CD4-positive, alpha-beta T cell treated with Interleukin-15 for 1 hour (primary cell): Measurements from ENCODE around the gene NT5C2.
"Not testable (repeated sequence)": the region's sequence is repeated elsewhere in the genome, so short reads cannot be mapped to it uniquely, and the experiment has no call there.

ENCODE experiments used
- DNase-seq: peaks from one replicate; pipeline ENCODE4 v3.0.0-alpha.2; 2020

NT5C2 gene

DNA sequence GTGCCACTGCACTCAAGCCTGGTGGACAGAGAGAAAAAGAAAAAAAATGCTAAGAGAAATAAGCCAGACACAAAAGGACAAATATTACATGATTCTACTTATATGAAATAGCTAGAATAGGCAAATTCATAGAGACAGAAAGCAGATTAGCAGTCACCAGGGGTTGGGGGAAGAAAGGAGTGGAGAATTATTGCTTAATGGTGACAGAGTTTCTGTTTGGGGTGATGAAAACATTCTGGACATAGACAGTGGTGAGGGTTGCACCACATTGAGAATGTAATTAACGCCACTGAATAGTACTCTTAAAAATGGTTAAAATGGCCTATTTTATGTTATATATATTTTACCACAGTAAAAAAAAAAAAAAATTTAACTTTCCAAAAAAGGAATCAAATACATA lies 6.4 kb upstream of the NT5C2 start:
- DNase-seq: no peak

DNA sequence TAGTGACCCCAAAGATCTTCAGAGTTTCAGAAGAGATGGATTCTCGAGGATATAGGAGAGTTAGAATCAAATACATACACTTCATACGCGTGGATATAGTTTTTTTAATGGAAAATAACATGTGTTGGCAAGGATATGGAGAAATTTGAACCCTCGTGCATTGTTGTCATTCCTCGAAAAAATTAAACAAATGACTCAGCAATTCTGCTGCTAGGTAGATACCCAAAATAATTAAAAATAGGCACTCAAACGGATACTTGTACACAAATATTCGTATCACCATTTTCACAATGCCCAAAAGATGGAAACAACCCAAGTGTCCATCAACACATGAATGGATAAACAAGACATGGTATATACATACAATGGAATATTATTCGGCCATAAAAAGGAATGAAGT lies 5.6 kb upstream of the NT5C2 start:
- DNase-seq: no peak

DNA sequence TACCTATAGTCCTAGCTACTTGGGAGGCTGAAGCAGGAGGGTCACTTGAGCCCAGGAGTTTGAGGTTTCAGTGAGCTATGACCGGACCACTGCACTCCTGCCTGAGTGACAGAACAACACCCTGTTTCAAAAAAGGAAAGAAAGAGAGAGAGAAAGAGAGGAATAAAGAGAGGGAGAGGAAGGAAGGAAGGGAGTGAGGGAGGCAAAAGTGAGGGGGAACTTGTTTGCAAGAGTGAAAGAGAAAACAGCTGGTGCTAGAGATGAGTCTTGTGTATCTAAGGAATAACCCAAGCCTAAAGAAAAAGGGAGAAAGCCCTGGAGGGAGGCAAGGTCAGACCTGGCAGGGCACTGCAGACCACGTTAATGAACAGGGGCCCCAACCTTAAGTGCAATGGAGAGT lies 4.8 kb upstream of the NT5C2 start:
- no peak for DNase-seq

DNA sequence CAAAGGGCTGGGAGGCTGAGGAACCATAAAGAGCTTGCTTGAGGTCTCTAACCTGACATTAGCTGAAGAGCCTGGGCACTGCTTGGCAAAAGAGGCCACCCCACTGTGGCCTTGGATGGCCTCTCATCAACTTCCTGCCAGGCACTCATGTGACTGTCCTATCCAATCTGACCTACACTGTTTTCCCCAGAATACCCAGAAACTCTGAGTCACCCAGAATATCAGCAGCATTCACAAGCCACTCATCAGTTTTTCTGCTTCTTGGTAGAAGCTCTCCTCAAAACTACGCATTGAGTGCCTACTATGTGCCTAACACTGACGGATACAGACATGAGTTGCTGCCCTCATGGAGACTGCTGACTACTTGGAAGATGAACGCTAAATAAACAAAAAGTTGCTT lies 4.1 kb upstream of the NT5C2 start:
- DNase-seq: peak; percentile 58

DNA sequence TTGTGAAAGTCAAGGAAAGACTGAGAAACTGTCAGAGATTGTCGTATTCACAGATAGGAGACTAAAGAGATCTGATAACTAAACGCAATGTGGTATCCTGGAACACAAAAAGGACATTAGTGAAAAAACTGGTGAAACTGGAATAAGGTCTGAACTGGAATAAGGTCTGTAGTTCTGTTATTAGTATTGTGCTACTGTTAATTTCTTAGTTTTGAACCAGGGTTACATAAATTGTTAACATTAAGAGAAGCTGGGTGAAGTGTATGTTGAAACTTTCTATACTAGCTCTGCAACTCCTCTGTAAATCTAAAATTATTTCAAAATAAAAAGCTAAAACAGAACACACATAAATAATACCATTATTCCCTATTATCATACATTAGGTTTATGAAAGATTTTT lies 3.4 kb upstream of the NT5C2 start:
- no peak for DNase-seq

DNA sequence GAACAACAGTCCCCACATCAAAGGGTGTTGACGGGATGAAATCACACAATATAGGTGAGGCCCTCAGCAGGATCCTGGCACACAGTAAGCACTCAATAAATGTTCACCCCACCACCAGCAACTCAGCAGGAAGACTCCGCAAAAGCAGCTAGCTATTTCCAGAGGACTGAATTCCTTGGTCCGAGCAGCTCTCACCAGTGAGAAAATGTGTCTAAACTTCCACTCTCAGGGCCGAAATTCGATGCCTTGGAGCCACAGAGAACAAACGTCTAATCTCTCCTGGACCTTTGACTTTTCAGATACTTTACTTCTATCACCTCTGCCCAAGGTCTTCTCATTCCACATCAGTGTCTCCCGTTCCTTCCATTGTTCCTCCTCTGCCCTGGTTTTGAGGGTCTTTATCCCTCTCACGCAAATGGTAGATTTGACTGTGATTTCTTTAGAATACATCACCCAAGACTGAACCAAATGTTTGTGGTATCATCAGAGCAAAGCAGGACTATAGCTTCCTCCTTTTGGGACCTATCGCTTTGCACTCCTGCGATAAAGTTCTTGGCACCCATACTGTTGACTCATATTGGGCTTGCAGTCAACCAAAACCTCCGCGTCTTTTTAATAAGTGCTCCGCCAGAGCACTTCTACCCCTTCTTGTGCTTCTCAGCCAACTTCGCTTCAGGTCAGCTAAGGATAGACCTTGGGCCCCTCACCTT lies 903 bp upstream of the NT5C2 start:
- no peak for DNase-seq

DNA sequence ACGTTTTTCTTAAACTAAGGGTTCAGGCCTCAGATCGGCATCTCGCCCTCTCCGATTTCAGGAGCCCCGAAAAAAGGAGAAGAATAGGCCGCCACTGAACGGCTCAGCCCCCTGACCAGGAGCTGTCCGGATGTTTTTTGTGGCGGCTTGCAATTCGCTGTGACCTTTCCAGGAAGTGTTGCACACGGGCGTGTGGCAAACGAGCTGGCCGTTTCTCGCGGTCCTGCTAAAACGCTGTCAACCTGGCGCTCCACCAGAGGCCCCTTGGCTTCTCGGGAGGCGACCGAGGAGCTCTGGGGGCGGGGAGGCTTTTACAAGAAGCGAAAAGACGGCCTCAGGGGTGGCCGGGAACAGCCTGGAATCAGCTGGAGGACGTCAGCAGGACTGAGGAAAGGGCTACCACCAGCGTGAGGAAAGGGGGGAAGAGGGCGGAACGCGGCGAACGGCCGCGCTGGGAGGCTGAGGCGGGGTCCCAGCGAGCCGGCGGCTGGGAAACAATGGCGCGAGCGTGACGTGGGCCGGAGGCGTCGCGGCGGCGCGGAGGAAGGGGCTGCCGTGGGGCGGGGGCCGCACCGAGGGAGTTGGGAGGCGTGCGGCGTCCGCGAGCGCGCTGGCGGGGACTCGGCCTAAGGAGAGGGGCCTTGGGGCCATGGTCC lies 493 bp downstream of the NT5C2 start:
- peak; percentile 71 for DNase-seq

DNA sequence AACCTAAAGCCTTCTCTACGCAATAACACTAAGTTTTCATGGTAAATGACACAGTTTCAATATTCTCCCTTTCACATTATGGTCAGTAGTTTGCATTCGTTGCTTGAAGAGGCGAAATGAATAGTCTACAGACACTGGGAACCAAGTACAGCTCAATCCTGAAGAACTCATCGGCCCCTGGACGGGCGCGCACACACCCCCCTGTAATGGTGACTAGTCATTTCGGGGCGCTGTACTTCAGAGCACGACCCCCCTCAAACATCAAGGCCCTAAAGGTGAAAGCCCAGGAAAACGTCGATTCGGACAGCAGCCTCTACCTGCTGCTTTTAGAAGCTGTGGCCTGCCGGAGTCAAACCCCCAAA lies 1.0 kb downstream of the NT5C2 start:
- DNase-seq: no peak

DNA sequence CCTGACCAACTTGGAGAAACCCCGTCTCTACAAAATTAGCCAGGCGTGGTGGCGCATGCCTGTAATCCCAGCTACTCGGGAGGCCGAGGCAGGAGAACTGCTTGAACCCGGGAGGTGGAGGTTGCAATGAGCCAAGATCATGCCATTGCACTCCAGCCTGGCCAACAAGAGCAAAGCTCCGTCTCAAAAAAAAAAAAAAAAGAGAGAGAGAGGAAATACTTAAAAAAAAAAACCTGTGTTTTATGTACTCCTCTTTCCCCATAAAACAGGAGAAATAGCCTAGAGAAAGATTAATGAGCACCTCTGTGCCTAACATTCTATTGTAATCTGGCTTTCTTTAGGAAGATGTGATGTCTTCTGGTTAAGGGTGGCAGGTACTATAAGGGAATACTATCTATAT lies 1.9 kb downstream of the NT5C2 start:
- not testable (repeated sequence) for DNase-seq

DNA sequence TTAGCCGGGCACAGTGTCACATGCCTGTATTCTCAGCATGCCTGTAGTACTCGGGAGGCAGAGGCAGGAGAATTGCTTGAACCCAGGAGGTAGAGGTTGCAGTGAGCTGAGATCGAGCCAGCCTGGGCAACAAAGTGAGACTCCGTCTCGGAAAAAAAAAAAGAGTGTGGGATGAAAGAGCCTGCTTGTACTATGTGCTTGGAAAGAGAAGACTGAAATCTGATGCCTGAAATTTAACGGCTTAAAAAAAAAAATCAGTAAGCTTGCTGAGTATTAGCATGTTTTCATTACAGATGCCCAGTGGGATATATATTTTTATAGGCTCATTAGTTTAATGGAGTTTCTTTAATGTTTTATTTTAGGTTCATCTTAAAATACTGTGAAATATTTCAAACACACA lies 4.2 kb downstream of the NT5C2 start:
- no peak for DNase-seq

DNA sequence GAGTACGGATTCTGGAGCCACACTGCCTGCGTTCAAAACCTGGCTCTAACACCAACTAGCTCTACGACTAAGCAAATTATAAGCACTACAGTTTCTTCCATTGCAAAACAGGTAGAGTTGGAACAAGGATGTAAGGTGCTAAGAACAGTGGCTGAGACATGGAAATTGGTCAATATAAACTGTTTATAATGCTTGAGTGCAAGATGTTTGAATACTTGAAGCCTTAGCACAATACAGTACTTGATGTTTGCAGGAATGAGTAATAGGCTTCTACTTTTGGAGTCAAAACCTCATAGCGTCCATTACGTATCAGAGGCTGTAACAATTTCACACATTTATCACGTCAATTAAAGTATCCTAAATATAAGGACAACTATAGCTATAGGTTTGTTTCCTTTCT lies 6.9 kb downstream of the NT5C2 start:
- DNase-seq: no peak

DNA sequence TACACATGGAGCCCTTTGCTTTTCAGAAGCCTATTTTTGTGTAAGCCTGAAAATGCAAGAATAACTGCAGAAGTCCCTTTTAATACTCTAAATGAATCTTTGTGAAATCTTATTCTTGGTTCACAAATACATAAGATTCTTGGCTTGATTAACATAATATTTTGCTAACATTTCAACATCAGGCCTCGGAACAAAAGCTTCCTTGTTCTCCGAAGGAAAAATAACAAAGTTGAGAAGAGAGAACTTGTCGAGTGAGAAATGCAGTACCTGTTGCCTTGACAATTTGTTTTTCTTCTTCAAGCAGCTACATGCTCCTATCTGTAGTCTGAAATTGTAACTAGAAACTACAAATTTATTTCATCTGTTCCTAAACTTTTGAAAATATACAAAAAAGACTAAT lies 8.5 kb downstream of the NT5C2 start:
- no peak for DNase-seq

DNA sequence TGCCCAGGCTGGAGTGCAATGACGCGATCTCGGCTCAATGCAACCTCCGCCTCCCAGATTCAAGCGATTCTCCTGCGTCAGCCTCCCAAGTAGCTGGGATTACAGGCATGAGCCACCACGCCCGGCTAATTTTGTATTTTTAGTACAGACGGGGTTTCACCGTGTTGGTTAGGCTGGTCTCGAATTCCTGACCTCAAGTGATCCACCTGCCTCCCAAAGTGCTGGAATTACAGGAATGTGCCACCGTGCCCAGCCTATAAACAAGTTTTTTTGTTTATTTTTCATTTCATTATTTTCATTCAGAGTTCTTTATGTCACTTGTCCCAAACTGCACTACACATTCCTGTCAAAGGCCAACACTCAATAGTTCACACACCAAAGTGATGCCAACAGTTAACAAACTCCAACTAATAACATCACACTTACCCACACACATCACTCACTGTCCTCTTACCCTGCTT lies 9.1 kb downstream of the NT5C2 start:
- not testable (repeated sequence) for DNase-seq

DNA sequence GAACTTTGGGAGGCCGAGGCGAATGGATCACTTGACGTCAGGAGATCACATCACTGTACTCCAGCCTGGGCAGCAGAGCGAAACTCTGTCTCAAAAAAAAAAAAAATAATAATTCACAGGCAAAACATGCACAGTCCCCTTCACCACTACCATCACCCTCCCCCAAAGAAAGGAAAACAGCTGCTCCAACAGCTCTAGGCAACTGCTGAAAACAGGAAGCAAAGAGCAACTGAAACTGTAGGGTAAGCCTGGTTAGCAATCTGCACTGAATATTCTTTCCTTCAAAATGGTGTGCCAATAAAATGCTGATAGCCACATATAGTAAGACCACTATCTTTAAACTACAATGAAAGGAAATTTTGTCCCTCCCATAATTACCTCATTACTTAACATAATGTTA lies 11.8 kb downstream of the NT5C2 start:
- DNase-seq: peak; percentile 44

DNA sequence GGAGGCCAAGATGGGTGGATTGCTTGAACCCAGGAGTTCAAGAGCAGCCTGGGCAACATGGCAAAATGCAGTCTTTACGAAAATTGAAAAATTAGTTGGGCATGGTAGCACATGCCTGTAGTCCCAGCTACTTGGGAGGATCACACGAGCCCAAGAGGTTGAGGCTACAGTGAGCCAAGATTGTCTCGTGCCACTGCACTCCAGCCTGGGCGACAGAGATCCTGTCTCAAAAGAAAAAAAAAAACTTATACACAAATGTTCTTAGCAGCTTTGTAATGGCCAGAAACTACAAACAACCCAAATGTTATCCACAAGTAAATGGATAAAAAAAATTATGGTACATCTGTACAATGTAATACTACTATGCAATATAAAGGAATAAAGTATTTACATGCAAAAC lies 12.6 kb downstream of the NT5C2 start:
- DNase-seq: no peak

DNA sequence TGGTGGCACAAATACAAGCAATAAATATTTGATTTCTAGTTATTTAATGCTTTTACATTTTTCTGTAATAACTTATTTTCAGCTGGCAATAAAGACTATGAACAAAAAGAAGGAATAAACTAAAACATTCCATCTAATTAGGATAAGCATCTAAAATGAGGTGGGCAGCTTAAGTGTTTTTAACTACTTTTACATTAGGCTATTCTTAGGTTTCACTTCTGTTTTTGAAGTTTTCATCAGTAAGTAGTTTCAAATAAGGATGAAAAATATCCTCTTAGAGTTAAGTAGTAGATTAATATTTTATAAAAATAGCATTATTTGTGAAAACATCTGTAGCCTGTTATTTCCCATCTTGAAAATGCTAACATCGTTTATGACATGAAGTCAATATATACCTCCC lies 15.9 kb downstream of the NT5C2 start:
- no peak for DNase-seq

DNA sequence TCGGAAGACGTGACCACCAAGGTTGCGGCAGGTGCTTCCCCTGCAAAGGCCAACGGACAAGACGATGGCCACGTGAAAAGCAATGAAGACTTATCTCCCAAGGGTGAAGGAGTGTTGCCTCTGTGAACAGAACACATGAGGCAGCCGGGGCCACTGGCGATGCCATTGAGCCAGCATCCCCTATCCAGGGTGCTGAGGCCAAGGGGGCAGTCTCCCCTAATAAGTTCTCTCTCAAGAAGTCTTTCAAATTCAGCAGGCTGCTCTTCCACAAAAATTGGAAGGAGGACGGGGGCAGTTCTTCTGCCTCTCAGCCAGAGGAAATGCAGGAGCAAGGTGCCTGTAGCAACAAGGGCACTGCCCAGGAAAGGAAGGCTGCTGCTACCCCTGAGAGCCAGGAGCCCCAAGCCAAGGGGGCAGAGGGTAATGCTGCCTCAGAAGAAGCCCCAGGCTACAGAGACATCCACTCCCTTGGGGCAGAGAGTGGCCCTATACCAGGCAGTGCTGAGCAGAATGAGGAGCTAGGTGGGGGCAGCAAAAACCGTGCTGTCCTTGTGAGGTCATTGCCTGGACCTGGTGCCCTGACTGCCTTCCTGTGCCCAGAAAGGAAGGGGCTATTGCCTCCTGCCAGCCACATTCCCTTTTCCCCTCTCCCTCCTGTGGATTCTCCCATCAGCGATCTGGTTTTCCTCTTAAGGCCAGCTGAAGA lies 17.3 kb downstream of the NT5C2 start:
- DNase-seq: no peak

DNA sequence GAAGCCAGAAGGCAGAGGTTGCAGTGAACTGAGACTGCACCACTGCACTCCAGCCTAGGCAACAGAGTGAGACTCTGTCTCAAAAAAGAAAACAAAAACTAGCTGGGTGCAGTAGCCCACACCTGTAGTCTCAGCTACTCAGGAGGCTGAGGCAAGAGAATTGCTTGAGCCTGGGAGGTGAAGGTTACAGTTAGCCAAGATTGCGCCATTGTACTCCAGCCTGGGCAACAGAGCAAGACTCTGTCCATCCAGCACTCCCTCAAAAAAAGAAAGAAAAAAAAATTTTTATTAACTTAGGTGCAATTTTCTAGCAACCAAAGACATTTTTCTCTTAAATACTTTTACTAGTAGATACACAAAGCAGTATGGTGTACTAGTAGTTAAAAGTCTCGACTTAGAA lies 18.7 kb downstream of the NT5C2 start:
- DNase-seq: not testable (repeated sequence)

DNA sequence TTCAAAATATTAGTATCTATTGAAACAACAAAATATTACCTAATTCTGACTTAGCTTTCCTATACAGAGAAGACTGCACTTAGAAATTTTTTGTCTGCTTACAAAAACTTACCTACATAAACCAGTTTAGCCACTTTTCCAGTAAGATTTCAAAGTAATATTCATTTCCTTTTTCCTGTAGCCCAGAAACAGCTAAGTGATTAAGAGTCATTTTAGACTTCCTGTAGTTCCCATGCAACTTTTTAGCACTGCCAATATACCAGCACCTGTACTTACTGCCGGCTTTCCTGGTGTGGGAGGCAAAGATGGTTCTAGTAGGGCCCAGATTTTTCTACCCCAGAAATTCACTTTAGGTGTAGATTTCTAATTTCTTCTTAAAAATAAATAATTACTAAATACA lies 21.8 kb downstream of the NT5C2 start:
- DNase-seq: no peak

DNA sequence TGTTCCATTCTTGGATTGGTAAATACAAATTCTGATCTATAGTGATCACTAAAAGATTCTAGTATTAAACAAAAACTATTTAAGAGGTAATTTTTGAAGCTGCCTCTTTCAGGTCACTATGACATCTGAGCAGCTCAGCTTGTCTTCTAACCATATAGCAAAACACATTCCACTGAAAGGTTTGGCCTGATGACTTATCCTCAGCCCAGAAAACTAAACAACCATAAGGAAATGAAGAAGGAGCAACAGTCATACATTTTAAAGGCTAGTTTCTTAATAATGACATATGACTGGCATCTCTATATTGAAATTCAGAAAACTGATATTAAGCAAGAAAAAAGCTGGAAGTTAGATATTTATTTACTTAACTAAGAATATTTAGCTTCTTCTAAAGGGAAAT lies 24.6 kb downstream of the NT5C2 start:
- DNase-seq: no peak

DNA sequence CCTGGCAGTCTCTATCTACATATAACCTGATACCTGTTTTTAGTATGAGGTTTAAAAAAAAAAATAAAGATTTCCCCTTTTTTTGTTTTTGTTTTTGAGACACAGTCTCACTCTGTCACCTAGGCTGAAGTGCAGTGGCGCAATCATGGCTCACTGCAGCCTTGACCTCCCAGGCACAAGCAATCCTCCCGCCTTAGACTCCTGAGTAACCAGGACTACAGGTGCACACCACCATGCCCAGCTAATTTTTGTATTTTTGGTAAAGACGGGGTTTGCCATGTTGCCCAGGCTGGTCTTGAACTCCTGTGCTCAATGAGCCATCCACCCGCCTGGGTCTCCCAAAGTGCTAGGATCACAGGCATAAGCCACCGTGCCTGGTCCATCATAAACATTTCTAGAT lies 25.5 kb downstream of the NT5C2 start:
- not testable (repeated sequence) for DNase-seq

DNA sequence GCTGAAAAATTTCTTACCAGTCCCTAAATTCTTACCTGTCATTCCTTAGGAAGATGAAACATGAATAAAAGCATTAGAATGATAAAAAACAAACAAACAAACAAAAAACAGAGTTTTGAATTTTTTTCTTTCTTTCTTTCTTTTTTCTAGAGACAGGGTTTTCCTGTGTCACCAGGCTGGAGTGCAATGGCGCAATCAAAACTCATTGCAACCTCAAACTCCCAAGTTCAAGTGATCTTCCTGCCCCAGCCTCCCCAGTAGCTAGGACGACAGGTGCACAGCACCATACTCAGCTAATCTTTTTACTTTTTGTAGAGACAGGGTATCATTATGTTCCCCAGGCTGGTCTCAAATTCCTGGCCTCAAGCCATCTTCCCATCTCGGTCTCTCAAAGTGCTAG lies 26.5 kb downstream of the NT5C2 start:
- DNase-seq: no peak

DNA sequence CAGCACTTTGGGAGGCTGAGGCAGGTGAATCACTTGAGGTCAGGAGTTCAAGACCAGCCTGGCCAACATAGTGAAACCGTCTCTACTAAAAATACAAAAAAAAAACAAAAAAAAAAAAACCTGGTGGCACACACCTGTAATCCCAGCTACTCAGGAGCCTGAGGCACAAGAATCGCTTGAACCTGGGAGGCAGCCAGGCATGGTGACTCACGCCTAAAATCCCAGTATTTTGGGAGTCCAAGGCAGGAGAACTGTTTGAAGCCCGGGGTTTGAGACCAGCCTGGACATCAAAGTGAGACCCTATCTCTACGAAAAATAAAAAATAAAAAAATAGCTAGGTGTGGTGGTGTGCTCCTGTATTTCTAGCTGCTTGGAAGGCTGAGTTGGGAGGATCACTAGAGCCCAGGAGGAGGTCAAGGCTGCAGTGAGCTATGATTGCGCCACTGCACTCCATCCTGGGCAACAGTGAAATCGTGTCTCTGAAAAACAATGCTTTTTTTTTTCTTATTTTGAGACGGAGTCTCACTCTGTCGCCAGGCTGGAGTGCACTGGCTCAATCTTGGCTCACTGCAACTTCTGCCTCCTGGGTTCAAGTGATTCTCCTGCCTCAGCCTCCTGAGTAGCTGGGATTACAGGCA lies 29.2 kb downstream of the NT5C2 start:
- DNase-seq: not testable (repeated sequence)

DNA sequence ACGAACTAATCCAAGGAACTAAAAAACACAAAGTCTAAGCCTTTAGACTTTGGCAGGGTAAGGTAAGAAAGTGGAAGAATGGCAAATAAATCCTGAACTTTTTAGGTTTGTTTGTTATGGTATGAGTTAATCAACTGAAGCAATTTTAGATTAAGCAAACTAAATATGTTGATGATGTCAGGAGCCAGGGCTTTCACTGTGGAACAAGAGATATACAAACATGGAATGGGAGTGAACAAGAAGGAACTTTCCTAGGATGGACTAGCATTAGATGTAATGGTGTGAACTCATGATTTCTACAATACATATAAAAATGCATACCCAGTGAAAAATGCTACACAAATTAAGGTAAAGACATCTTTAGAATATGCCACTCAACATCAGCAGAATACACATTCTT lies 35.8 kb downstream of the NT5C2 start:
- no peak for DNase-seq
